Fibroblast of skin of scalp (primary cell): ENCODE results near the gene SPEF2.

Experiments
- DNase-seq: peaks from one replicate; pipeline ENCODE4 v3.0.0-alpha.2; 2013

The SPEF2 gene

GRCh38 chr5:35735718-35736117 is 118.1 kb downstream of the SPEF2 start:
- no peak for DNase-seq

DNA sequence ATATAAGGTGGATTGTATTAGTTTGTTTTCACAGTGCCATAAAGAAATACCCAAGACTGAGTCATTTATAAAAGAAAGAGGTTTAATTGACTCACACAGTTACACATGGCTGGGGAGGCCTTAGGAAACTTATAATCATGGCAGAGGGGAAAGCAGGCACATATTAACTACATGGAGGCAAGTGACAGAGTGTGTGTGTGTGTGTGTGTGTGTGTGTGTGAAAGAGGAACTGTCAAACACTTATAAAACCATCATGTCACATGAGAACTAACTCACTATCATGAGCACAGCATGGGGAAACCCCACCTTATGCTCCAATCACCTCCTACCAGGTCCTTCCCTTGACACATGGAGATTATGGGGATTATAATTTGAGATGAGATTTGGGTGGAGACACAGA is 118.6 kb downstream of the SPEF2 start:
- no peak for DNase-seq

- DNase-seq: no peak
These were observed 123.6 kb downstream of the SPEF2 start for GRCh38 chr5:35741126-35741716.

GRCh38 chr5:35741971-35742370 is 124.3 kb downstream of the SPEF2 start:
- DNase-seq: peak; percentile 9

DNA sequence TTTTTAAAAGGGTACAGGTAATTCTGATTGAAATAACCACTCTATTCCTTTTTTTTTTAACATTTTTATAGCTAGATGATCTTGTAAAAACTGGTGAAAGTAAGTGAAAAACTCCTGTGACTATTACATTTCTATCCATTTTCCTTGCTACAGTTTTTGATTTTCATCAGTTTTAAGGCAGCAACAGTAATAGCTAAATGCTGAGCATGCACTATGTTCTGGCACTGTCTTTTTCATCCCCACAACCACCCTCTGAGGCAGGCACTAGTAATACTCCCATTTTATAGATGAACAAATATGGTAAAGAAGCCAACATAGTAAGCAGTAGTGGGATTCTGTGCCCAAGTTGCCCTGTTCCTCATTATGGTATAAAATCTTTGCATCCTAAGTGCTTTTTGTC is 126.0 kb downstream of the SPEF2 start:
- DNase-seq: no peak

- DNase-seq: no peak
These were observed 127.5 kb downstream of the SPEF2 start for GRCh38 chr5:35745193-35745592.

DNA sequence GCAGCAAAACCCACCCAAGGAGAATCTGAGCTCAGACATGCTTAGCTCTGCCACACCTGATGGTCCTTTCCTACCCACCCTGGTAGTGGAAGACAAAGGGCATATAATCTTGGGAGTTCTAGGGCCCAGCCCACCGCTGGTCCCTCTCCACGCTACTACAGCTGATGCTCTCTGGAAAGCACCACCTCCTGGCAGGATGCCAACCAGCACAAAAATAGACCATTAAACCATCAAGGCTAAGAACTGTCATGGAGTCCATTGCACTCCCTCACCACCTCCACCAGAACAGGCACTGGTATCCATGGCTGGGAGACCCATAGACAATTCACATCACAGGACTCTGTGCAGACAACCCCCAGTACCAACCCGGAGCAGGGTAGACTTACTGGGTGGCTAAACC is 128.0 kb downstream of the SPEF2 start:
- no peak for DNase-seq

- no peak for DNase-seq
These were observed 134.3 kb downstream of the SPEF2 start for GRCh38 chr5:35752012-35752411.

DNA sequence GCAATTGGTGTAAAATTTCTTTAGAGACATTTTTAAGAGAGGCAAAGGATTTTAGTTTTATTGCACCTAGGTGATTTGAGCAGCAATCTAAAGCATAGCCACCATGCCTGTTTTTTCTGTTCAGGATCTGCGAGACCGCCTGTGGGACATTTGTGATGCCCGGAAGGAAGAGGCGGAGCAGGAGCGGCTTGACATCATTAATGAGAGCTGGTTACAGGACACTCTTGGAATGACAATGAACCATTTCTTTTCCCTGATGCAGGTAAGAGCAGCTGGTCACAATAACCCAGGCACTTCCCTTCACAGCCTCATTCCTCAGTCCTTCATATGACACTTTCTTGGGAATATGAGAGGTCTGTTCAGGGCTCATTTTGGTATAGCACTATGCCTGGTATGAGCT is 135.8 kb downstream of the SPEF2 start:
- no peak for DNase-seq

DNA sequence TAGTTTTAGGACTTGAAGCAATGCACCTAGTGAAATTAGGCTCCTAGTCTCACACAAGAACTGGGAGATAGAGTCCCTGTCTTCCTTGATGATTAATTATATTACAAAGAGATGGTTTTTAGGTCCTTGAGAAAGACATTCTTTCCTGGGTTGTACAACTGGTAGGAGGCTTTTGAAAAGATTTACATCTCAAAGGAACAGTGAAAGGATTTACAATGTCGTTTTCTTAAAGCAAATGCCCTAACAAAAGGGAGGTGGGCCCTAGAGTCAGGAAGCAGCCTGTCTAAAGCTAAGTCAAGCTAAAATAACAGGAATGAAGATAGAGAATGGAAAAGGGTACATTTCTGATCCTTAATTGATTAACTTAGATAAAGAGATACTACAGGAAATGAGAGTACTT is 136.8 kb downstream of the SPEF2 start:
- no peak for DNase-seq

GRCh38 chr5:35755966-35756365 is 138.3 kb downstream of the SPEF2 start:
- DNase-seq: no peak

- no peak for DNase-seq
These were observed 140.6 kb downstream of the SPEF2 start for GRCh38 chr5:35758151-35758724.

DNA sequence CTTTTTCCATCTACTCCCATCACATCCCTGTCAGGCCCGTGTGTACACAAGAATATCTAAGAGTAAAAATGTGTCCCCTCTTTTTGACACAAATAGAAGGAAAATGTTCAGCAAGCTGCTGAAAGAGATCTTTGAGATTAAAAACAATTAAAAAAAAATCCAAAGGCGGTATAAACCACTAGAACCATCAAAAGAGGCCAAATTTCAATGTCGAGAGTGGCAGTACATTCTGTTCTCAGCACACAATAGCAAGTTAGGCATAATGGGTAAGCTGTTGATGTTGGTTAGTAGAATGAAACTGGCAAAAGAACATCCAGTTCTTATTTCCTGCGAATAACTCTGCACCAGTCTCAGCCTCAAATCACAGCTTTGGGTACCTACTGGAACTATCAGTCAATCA is 143.9 kb downstream of the SPEF2 start:
- no peak for DNase-seq

DNA sequence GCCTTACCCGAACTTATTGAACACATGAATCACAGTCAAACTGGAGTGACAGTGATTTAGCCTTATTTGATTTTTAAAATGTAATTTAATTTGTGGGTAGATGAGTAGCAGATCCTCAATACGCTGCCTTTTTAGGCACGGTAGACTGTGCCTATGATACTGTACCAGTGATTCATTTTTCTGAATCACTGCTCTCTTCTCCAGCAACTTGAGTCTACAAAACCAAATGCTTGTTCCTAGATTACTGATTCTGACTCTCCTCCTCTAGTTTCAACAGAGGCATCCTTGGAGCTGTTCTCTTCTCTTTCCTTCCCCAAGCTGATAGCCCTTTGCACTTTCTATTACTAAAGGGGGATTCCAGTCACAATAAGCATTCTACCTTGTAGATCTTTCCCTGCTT is 144.7 kb downstream of the SPEF2 start:
- DNase-seq: no peak

GRCh38 chr5:35765921-35766320 is 148.3 kb downstream of the SPEF2 start:
- DNase-seq: no peak

DNA sequence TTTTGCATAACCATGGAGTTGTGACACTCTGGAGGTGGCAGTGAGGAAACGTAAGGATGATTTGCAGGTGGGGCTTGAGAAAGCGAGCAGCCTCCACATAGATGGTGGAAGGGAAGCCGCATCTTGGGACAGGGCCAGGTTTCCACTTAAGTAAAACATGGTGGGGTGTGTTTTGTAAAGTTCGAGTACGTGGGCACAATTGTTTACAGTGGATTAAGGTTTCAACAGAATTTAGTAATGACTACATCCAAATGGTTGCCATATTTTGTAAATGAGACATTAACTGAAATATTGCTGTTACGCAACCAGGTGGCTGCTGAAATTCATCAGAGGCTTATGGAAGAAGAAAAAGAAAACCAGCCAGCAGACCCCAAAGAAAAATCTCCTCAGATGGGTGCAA is 153.6 kb downstream of the SPEF2 start:
- peak; percentile 75 for DNase-seq

GRCh38 chr5:35771839-35772238 is 154.2 kb downstream of the SPEF2 start:
- DNase-seq: no peak

GRCh38 chr5:35773967-35774366 is 156.3 kb downstream of the SPEF2 start:
- peak; percentile 32 for DNase-seq

- no peak for DNase-seq
These were observed 159.1 kb downstream of the SPEF2 start for GRCh38 chr5:35776757-35777156.

GRCh38 chr5:35777358-35778087 is 159.9 kb downstream of the SPEF2 start:
- peak; percentile 79 for DNase-seq

DNA sequence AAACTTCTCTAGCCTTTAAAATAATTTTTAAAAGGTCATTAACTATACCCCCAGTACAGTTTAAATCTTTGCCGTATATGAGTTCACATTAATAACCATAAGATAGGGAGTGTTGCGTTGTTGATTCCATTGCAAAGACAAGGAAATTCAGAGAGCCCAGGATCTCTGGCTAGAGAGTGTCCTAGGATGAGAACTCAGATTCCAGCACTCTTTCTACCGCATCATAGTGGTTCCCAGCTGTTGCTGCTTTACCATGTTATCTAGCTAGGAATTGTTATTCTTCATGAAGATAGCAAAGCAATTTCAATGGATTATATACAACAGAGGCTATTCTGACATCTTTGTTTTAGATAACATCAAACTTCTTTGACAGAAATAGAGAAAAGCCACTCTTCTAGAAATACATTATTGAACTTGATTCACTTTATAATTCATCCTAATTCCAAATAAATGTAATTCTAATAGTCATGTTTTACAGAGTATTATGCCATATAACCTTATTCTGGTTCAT is 160.7 kb downstream of the SPEF2 start:
- DNase-seq: no peak

- no peak for DNase-seq
These were observed 162.6 kb downstream of the SPEF2 start for GRCh38 chr5:35780236-35780635.

- peak; percentile 66 for DNase-seq
These were observed 163.6 kb downstream of the SPEF2 start for GRCh38 chr5:35781181-35781790.

- DNase-seq: no peak
These were observed 165.9 kb downstream of the SPEF2 start for GRCh38 chr5:35783551-35783950.
